IMR-90 (cell line): Measurements from ENCODE around the gene ERC2. TPM values are rescaled to one million over a fixed set of nuclear protein-coding genes. Genes with fewer than 3 reads are reported as not detected.

ENCODE experiments used
- ATAC-seq: fragments of 200-7000 bp; cut with Tn5 transposase; 2 replicates; pipeline ENCODE4 v1.9.1; 2020; ENCODE audit warnings: low read depth, mild to moderate bottlenecking, moderate library complexity
- BruUV-seq: library from RNA; stranded (reverse); fragments of 400-500 nt; replicated peaks from 2 replicates; lab custom pipeline; 2021; lab: Mats Ljungman, UMichigan
- CTCF ChIA-PET: fragments of 300-600 bp; formaldehyde crosslinking; extraction: SDS; loops from one replicate; lab custom pipeline; 2021; ENCODE audit warnings: antibody characterized with exemption; lab: Yijun Ruan, JAX
- POLR2A ChIA-PET: fragments of 300-600 bp; sonication (Branson Sonifier 250); formaldehyde crosslinking; loops from one replicate; lab custom pipeline; 2022; ENCODE audit warnings: antibody characterized with exemption; ENCODE audit not compliant: unreplicated experiment; lab: Charles Lee
- DNase-seq: peaks from one replicate; pipeline ENCODE4 v3.0.0; 2013
- H2AFZ ChIP-seq: replicated peaks from 2 replicates; pipeline ENCODE3; 2013; ENCODE audit warnings: low read length, mild to moderate bottlenecking; ENCODE audit not compliant: poor library complexity
- H2AK5ac ChIP-seq: 2 replicates; pipeline ENCODE4 v1.6.1; 2013; ENCODE audit warnings: low read depth, low read length, inconsistent platforms
- H2AK9ac ChIP-seq: replicated peaks from 2 replicates; pipeline ENCODE3; 2013; ENCODE audit warnings: mild to moderate bottlenecking, low read depth, low read length, moderate library complexity; ENCODE audit not compliant: poor library complexity
- H2BK120ac ChIP-seq: 2 replicates; pipeline ENCODE4 v1.6.1; 2013; ENCODE audit warnings: low read depth, low read length, inconsistent platforms
- H2BK15ac ChIP-seq: 3 replicates; pipeline ENCODE4 v1.6.1; 2013; ENCODE audit warnings: low read depth, low read length, inconsistent platforms
- H2BK20ac ChIP-seq: 2 replicates; pipeline ENCODE4 v1.6.1; 2013; ENCODE audit warnings: low read depth, mild to moderate bottlenecking, inconsistent platforms, low read length, moderate library complexity
- H2BK5ac ChIP-seq: 2 replicates; pipeline ENCODE4 v1.6.1; 2013; ENCODE audit warnings: mild to moderate bottlenecking, low read depth, low read length, inconsistent platforms; ENCODE audit not compliant: poor library complexity, severe bottlenecking
- H3K14ac ChIP-seq: replicated peaks from 2 replicates; pipeline ENCODE4 v1.6.1; 2013; ENCODE audit warnings: low read depth, low read length, inconsistent platforms
- H3K18ac ChIP-seq: 2 replicates; pipeline ENCODE4 v1.6.1; 2013; ENCODE audit warnings: low read depth, low read length, control low read depth
- H3K23ac ChIP-seq: 2 replicates; pipeline ENCODE4 v1.6.1; 2013; ENCODE audit warnings: low read depth, low read length, inconsistent platforms
- H3K27ac ChIP-seq: 2 replicates; pipeline ENCODE4 v1.5.1; 2013; ENCODE audit warnings: mild to moderate bottlenecking, control low read depth, low read length; ENCODE audit not compliant: insufficient read depth
- H3K27me3 ChIP-seq: 2 replicates; pipeline ENCODE4 v1.6.1; 2013; ENCODE audit warnings: low read length; ENCODE audit not compliant: control insufficient read depth, insufficient read depth
- H3K36me3 ChIP-seq: 2 replicates; pipeline ENCODE4 v1.6.1; 2013; ENCODE audit warnings: low read length, mixed read lengths; ENCODE audit not compliant: control insufficient read depth, insufficient read depth
- H3K4ac ChIP-seq: 2 replicates; pipeline ENCODE4 v1.6.1; 2013; ENCODE audit warnings: low read depth, low read length, inconsistent platforms
- H3K4me1 ChIP-seq: 2 replicates; pipeline ENCODE4 v1.6.1; 2013; ENCODE audit warnings: low read length, mixed read lengths; ENCODE audit not compliant: control insufficient read depth, insufficient read depth
- H3K4me2 ChIP-seq: 2 replicates; pipeline ENCODE4 v1.6.1; 2013; ENCODE audit warnings: low read depth, mild to moderate bottlenecking, control low read depth, low read length, moderate library complexity
- H3K4me3 ChIP-seq: 2 replicates; pipeline ENCODE4 v1.5.1; 2013; ENCODE audit warnings: low read depth, mild to moderate bottlenecking, control low read depth, low read length, moderate library complexity; ENCODE audit not compliant: insufficient read depth
- H3K56ac ChIP-seq: 2 replicates; pipeline ENCODE4 v1.6.1; 2013; ENCODE audit warnings: low read length, inconsistent platforms; ENCODE audit not compliant: insufficient read depth; ENCODE audit errors: extremely low read depth
- H3K79me1 ChIP-seq, 2 experiments: 2 replicates each; pipeline ENCODE4 v1.6.1; 2013; ENCODE audit warnings: low read length in 2 of 2, inconsistent platforms in 1 of 2, low read depth in 1 of 2
- H3K9ac ChIP-seq: 2 replicates; pipeline ENCODE4 v1.6.1; 2013; ENCODE audit warnings: low read depth, low read length, control low read depth
- H3K9me1 ChIP-seq: 2 replicates; pipeline ENCODE4 v1.6.1; 2013; ENCODE audit warnings: low read length, inconsistent platforms; ENCODE audit not compliant: insufficient read depth
- H3K9me3 ChIP-seq: 2 replicates; pipeline ENCODE4 v1.6.1; 2013; ENCODE audit warnings: low read length; ENCODE audit not compliant: control insufficient read depth, insufficient read depth
- H4K20me1 ChIP-seq: 2 replicates; pipeline ENCODE4 v1.6.1; 2013; ENCODE audit warnings: low read length, inconsistent platforms; ENCODE audit not compliant: insufficient read depth
- H4K5ac ChIP-seq: 2 replicates; pipeline ENCODE4 v1.6.1; 2013; ENCODE audit warnings: mild to moderate bottlenecking, low read depth, low read length, control low read depth
- H4K8ac ChIP-seq, 2 experiments: 2 replicates each; pipeline ENCODE4 v1.6.1; 2013; ENCODE audit warnings: low read depth in 2 of 2, low read length in 2 of 2, control low read depth in 1 of 2, inconsistent platforms in 1 of 2
- H4K91ac ChIP-seq: 2 replicates; pipeline ENCODE4 v1.6.1; 2013; ENCODE audit warnings: low read depth, low read length, inconsistent platforms; ENCODE audit not compliant: insufficient read depth
- BHLHE40 ChIP-seq: fragments of 150-350 bp; IDR thresholded peaks from 2 replicates; pipeline ENCODE4 v1.6.1; 2016; ENCODE audit warnings: mild to moderate bottlenecking, low read depth, low read length
- CHD1 ChIP-seq: IDR thresholded peaks from 2 replicates; pipeline ENCODE4 v1.6.1; 2012; ENCODE audit warnings: low read depth, low read length, improper control_type of control experiment
- MAZ ChIP-seq: IDR thresholded peaks from 2 replicates; pipeline ENCODE4 v1.6.1; 2012; ENCODE audit warnings: low read depth, mild to moderate bottlenecking, low read length, improper control_type of control experiment, moderate library complexity, borderline replicate concordance
- POLR2A ChIP-seq: IDR thresholded peaks from 2 replicates; pipeline ENCODE4 v1.6.1; 2012; ENCODE audit warnings: mild to moderate bottlenecking, low read depth, low read length
- RFX5 ChIP-seq: IDR thresholded peaks from 2 replicates; pipeline ENCODE4 v1.8.0; 2012; ENCODE audit warnings: low read depth, mild to moderate bottlenecking, low read length, moderate library complexity
- SMC3 ChIP-seq: fragments of 150-350 bp; IDR thresholded peaks from 2 replicates; pipeline ENCODE4 v1.6.1; 2016; ENCODE audit warnings: low read depth, mild to moderate bottlenecking, antibody characterized with exemption, low read length, moderate library complexity
- WGBS, 2 experiments: methylation state at CpG; one replicate each; pipeline versions ENCODE4 v1.1.5 to v1.1.7; 2013; ENCODE audit warnings: missing lambda C conversion rate in 2 of 2; ENCODE audit not compliant: insufficient read length in 1 of 2; ENCODE audit errors: extremely low coverage in 2 of 2; 5-methylcytosine and 5-hydroxymethylcytosine counted together
- dilution Hi-C: fragments of 300-500 bp; cut with HindIII; formaldehyde crosslinking; loops from one replicate; pipeline ENCODE4 v1.14.3; 2018; ENCODE audit warnings: low sequenced_read_pairs; ENCODE audit not compliant: unreplicated experiment
- in situ Hi-C: fragments of 300-500 bp; cut with MboI; formaldehyde crosslinking; loops from 3 replicates; pipeline ENCODE4 v1.14.3; 2019; ENCODE audit warnings: low sequenced_read_pairs, inconsistent platforms, mixed read lengths
- intact Hi-C: fragments of 100-400 bp; cut with micrococcal nuclease; formaldehyde crosslinking; loops from 2 replicates; pipeline ENCODE4 v1.10.0; 2022
- polyA plus RNA-seq, 3 experiments: library from polyadenylated mRNA; depleted of rRNA; stranded (reverse); fragments of >200 nt; gene quantifications; 2 replicates each; pipeline ENCODE4 v1.2.3, GENCODE V29; 2012; ENCODE audit warnings: low replicate concordance in 1 of 3
- total RNA-seq: library from RNA; depleted of rRNA; stranded (reverse); fragments of >200 nt; gene quantifications from 2 replicates; pipeline ENCODE4 v1.2.3, GENCODE V29; 2012
- TF ChIP-seq, protein P1 (sequence below): fragments of 150-350 bp; IDR thresholded peaks from 2 replicates; pipeline ENCODE4 v1.6.1; 2016; ENCODE audit warnings: low read depth, mild to moderate bottlenecking, low read length, moderate library complexity, borderline replicate concordance

The ERC2 gene
- total and polyA plus RNA-seq, 2 of the 4 experiments (the other 2 are of a cell fraction): 0.17 to 0.18 TPM

DNA sequence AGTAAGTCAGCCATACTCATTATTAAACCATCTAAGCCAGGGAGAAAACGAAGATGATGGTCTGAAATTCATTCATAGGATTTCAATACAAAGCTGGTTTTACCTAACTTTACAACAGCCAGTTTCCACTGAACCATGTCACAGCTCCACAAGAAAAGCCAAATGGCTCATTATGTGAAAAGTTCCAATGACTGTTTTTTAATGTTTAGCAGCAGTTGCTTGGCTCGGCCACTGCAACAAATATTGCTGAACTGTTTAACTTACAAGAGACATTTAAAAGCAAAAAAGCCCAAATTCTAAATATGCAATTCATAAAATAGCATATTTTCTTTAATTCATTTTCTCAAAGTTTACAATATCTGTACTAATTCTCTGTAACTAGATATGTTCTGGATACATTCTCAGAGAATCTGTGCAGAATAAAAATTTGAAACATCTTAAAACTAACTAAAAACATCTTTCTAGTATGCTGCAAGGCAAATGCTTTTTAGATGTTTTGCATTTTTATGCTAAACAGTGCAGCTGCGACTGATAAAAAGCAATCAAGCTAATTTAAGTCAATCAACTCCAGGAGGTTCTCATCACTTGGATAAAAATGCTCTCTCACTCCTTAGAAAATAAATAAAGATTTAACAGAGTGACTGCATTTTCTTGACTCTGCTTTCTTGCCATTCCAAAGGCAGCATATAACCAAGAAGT lies 356.5 kb downstream of the ERC2 start:
- ChIA-PET POLR2A (no interaction called here), CTCF (no interaction called here)
- Histone ChIP-seq H3K56ac (no peak overlapping the region), H2BK5ac (no peak overlapping the region), H3K9me1 (no peaks in the 10 kb centered on the region), H3K9ac (no peak overlapping the region), H3K4me2 (no peak overlapping the region), H4K91ac (no peak overlapping the region), H2BK15ac (no peak overlapping the region), H4K20me1 (no peaks in the 10 kb centered on the region), H3K23ac (no peak overlapping the region), H3K9me3 (peaks cover 4% of the 10 kb centered on the region), H3K14ac (no peak overlapping the region), H3K27me3 (no peaks in the 10 kb centered on the region), H4K5ac (no peak overlapping the region), H4K8ac (no peak overlapping the region), H2BK20ac (no peak overlapping the region), H3K4me3 (no peak overlapping the region), H2AK9ac (no peak overlapping the region), H2BK120ac (no peak overlapping the region), H3K79me1 (no peaks in the 10 kb centered on the region), H3K36me3 (no peaks in the 10 kb centered on the region), H3K18ac (peak overlapping the region; percentile 65; the same call in 1 of the 2 replicates), H3K4ac (no peak overlapping the region), H3K27ac (peak overlapping the region; percentile 80; the same call in 1 of the 2 replicates), H3K4me1 (no peaks in the 10 kb centered on the region; the same call in 1 of the 2 replicates), H2AK5ac (no peak overlapping the region), H2AFZ (no peak overlapping the region)
- no peak for TF ChIP-seq POLR2A
- no peak for TF ChIP-seq RFX5
- no peak for TF ChIP-seq BHLHE40
- no peak for TF ChIP-seq CHD1
- no peak for TF ChIP-seq SMC3
- TF ChIP-seq, protein P1, sequence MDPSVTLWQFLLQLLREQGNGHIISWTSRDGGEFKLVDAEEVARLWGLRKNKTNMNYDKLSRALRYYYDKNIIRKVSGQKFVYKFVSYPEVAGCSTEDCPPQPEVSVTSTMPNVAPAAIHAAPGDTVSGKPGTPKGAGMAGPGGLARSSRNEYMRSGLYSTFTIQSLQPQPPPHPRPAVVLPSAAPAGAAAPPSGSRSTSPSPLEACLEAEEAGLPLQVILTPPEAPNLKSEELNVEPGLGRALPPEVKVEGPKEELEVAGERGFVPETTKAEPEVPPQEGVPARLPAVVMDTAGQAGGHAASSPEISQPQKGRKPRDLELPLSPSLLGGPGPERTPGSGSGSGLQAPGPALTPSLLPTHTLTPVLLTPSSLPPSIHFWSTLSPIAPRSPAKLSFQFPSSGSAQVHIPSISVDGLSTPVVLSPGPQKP: no peak
- TF ChIP-seq MAZ: no peak
- no TSS peak for BruUV-seq
- dilution Hi-C loops (no loop called here), intact Hi-C loops (no loop called here), in situ Hi-C loops (no loop called here)
- DNase-seq: no peak
- peak; percentile 51; the same call in 1 of the 2 replicates for ATAC-seq
- WGBS, 2 experiments: no CpG with 5 or more reads among the region's 3 CpGs
